Keratinocyte (primary cell): ENCODE measurements around the gene TRIP12. TPM values are rescaled to one million over a fixed set of nuclear protein-coding genes. Genes with fewer than 3 reads are reported as not detected.

Experiments used
- DNase-seq: peaks from one replicate; pipeline ENCODE4 v3.0.0-alpha.2; 2011; ENCODE audit warnings: low read depth, missing footprints, low spot score
- FAIRE-seq: peaks from 2 replicates; lab custom pipeline; 2011; peaks lifted over from hg19 to GRCh38; lab: Jason Lieb, UNC
- H2AFZ ChIP-seq: 2 replicates; pipeline ENCODE4 v1.6.0; 2012; ENCODE audit warnings: low read length, control low read depth, inconsistent platforms; ENCODE audit not compliant: control insufficient read depth
- H3K27ac ChIP-seq: 2 replicates; pipeline ENCODE4 v1.5.1; 2011; ENCODE audit warnings: low read length; ENCODE audit not compliant: control insufficient read depth, insufficient read depth
- H3K27me3 ChIP-seq: 3 replicates; pipeline ENCODE4 v1.6.0; 2011; ENCODE audit warnings: low read length; ENCODE audit not compliant: control insufficient read depth, insufficient read depth; ENCODE audit errors: extremely low read depth
- H3K36me3 ChIP-seq, 2 experiments: 2 replicates in 1 of 2; 3 replicates in 1 of 2; pipeline ENCODE4 v1.5.1; 2011; ENCODE audit warnings: low read length in 2 of 2, mild to moderate bottlenecking in 1 of 2; ENCODE audit not compliant: control insufficient read depth in 2 of 2, insufficient read depth in 2 of 2; ENCODE audit errors: extremely low read depth in 1 of 2
- H3K4me1 ChIP-seq: 3 replicates; pipeline ENCODE4 v1.5.1; 2011; ENCODE audit warnings: low read length; ENCODE audit not compliant: control insufficient read depth, insufficient read depth; ENCODE audit errors: extremely low read depth
- H3K4me2 ChIP-seq: 3 replicates; pipeline ENCODE4 v1.6.0; 2011; ENCODE audit warnings: low read depth, low read length; ENCODE audit not compliant: control insufficient read depth, insufficient read depth; ENCODE audit errors: extremely low read depth
- H3K4me3 ChIP-seq, 3 experiments: fragments of 200-600 bp in 1 of 3; sonication (generic) in 1 of 3; 2 replicates in 2 of 3; 3 replicates in 1 of 3; pipeline ENCODE4 v1.5.1; 2011 to 2016; ENCODE audit warnings: low read length in 3 of 3, mild to moderate bottlenecking in 3 of 3, control low read depth in 2 of 3, inconsistent platforms in 1 of 3, low read depth in 1 of 3, mixed read lengths in 1 of 3, mixed run types in 1 of 3, moderate library complexity in 1 of 3; ENCODE audit not compliant: control insufficient read depth in 2 of 3, insufficient read depth in 2 of 3; ENCODE audit errors: extremely low read depth in 1 of 3
- H3K79me2 ChIP-seq: 2 replicates; pipeline ENCODE4 v1.6.0; 2012; ENCODE audit warnings: low read length; ENCODE audit not compliant: control insufficient read depth, insufficient read depth
- H3K9ac ChIP-seq: 3 replicates; pipeline ENCODE4 v1.6.0; 2011; ENCODE audit warnings: low read length; ENCODE audit not compliant: control insufficient read depth, insufficient read depth; ENCODE audit errors: extremely low read depth
- H3K9me1 ChIP-seq: 3 replicates; pipeline ENCODE4 v1.6.0; 2011; ENCODE audit warnings: low read length; ENCODE audit not compliant: control insufficient read depth, insufficient read depth; ENCODE audit errors: extremely low read depth
- H3K9me3 ChIP-seq: 2 replicates; pipeline ENCODE4 v1.5.1; 2012; ENCODE audit warnings: low read depth, low read length; ENCODE audit not compliant: control insufficient read depth
- H4K20me1 ChIP-seq: 3 replicates; pipeline ENCODE4 v1.6.0; 2011; ENCODE audit warnings: low read length; ENCODE audit not compliant: control insufficient read depth, insufficient read depth; ENCODE audit errors: extremely low read depth
- CTCF ChIP-seq, 3 experiments: IDR thresholded peaks in 1 of 3; conservative IDR thresholded peaks in 1 of 3; optimal IDR thresholded peaks in 1 of 3; 2 replicates in 2 of 3; 3 replicates in 1 of 3; pipeline versions ENCODE3 to v1.5.1; 2011; ENCODE audit warnings: low read length in 3 of 3, mild to moderate bottlenecking in 3 of 3, moderate library complexity in 2 of 3, control low read depth in 1 of 3, inconsistent platforms in 1 of 3; ENCODE audit not compliant: insufficient read depth in 2 of 3; ENCODE audit errors: extremely low read depth in 1 of 3
- EZH2 ChIP-seq: IDR thresholded peaks from one replicate; pipeline ENCODE4 v1.6.1; 2012; ENCODE audit warnings: inconsistent platforms, mild to moderate bottlenecking, low read length, moderate library complexity
- dilution Hi-C: fragments of 300-500 bp; cut with MboI; formaldehyde crosslinking; loops from one replicate; pipeline ENCODE4 v1.7.0; 2020; ENCODE audit warnings: low sequenced_read_pairs; ENCODE audit not compliant: extremely low pct_ligation_motif_present
- polyA plus RNA-seq, 5 experiments: library from polyadenylated mRNA; depleted of rRNA in 3 of 5; stranded (reverse) in 3 of 5; stranded (forward) in 1 of 5; unstranded in 1 of 5; fragments of >200 nt; gene quantifications; 1 replicate in 1 of 5; 2 replicates in 3 of 5; 3 replicates in 1 of 5; pipeline versions ENCODE4 v1.2.1 to v1.2.3, GENCODE V29; 2011 to 2012; ENCODE audit warnings: missing spikeins in 2 of 5, low read depth in 1 of 5, low replicate concordance in 1 of 5

Gene TRIP12
- polyA plus RNA-seq, 1 donor (not counting 4 experiments of a cell fraction or from before 2014, with no cell fraction given) = 123 TPM

- TF ChIP-seq CTCF (optimal IDR thresholded peaks at IDR 0.05 in 1 of 3, IDR thresholded peaks at IDR 0.05 in 1 of 3, conservative IDR thresholded peaks at IDR 0.05 in 1 of 3; ENCODE audit: extremely low read depth in 1 of 3, insufficient read depth in 2 of 3, low read length in 3 of 3) (no peak), EZH2 (no peak)
- peaks cover 4% of the 10 kb centered on the region for H4K20me1 ChIP-seq
- dilution Hi-C loops = no loop called here
- H3K79me2 ChIP-seq = peaks cover 47% of the 10 kb centered on the region
- peak within 1 kb of the TSS; percentile 97 for H2AFZ ChIP-seq
- peaks cover 8% of the 10 kb centered on the region for H3K4me1 ChIP-seq
- peak within 1 kb of the TSS; percentile 90 to 94 (median 93) for H3K4me3 ChIP-seq
- H3K9me1 ChIP-seq = no peaks in the 10 kb centered on the region
- peak within 1 kb of the TSS; percentile 94 for H3K27ac ChIP-seq
- FAIRE-seq = no peak
- H3K27me3 ChIP-seq = no peaks in the 10 kb centered on the region
- peaks cover 0 to 2% of the 10 kb centered on the region in 2 experiments for H3K36me3 ChIP-seq
- no peaks in the 10 kb centered on the region for H3K9me3 ChIP-seq
- peak within 1 kb of the TSS; percentile 92 for H3K9ac ChIP-seq
- no peak for DNase-seq
- peak within 1 kb of the TSS; percentile 98 for H3K4me2 ChIP-seq
These were observed 909 bp upstream of the TRIP12 start, which contains the start of gene FBXO36 for GRCh38 chr2:229922449-229923386. Gene FBXO36 (plus strand): TSS chr2:229922503. CDS start chr2:229922514, 11 bp downstream.

GRCh38 chr2:229921101-229921891 lies 513 bp downstream of the TRIP12 start:
- TF ChIP-seq EZH2 (no peak), CTCF (optimal IDR thresholded peaks at IDR 0.05 in 1 of 3, IDR thresholded peaks at IDR 0.05 in 1 of 3, conservative IDR thresholded peaks at IDR 0.05 in 1 of 3; ENCODE audit: extremely low read depth in 1 of 3, insufficient read depth in 2 of 3, low read length in 3 of 3) (no peak)
- H4K20me1 ChIP-seq = peaks cover 4% of the 10 kb centered on the region
- peak overlapping the region; percentile 43 for H2AFZ ChIP-seq
- peak overlapping the region; percentile 92 for H3K9ac ChIP-seq
- DNase-seq (no peak), FAIRE-seq (no peak)
- H3K4me1 ChIP-seq = peaks cover 8% of the 10 kb centered on the region
- H3K4me2 ChIP-seq = peak overlapping the region; percentile 89
- dilution Hi-C loops = no loop called here
- no peaks in the 10 kb centered on the region for H3K9me1 ChIP-seq
- peaks cover 0 to 7% of the 10 kb centered on the region in 2 experiments for H3K36me3 ChIP-seq
- H3K27me3 ChIP-seq = no peaks in the 10 kb centered on the region
- H3K9me3 ChIP-seq = no peaks in the 10 kb centered on the region
- H3K4me3 ChIP-seq = peak overlapping the region; percentile 90 to 94 (median 93)
- H3K79me2 ChIP-seq = peaks cover 59% of the 10 kb centered on the region
- H3K27ac ChIP-seq = peak overlapping the region; percentile 51
